ENCODE measurements around the gene RSAD1. TPM values are rescaled to one million over a fixed set of nuclear protein-coding genes. Genes with fewer than 3 reads are reported as not detected.

The RSAD1 gene
- total RNA-seq, 4 donors from 2014 or later: 27.3 to 41.3 (median 30.1) TPM

DNA sequence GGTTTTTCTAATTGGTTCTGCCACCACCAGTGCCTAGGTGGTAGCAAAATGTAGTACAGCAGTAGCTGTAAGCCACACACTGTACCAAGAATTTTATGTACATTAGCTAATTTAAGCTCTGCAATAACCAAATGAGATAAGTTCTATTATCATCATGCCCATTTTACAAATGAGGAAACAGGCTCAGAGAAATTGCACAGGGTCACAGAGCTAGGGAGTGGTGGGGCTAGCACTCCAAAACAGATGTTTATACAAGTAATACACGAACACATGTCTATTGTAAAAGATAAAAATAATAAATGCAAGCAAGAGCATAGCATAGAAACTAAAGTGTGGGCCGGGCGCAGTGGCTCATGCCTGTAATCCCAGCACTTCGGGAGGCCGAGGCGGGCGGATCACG, 13.6 kb downstream of the RSAD1 start:
- no peak for DNase-seq (ENCODE audit: low spot score in 2 of 2)

GRCh38 chr17:50493744-50494143, 15.1 kb downstream of the RSAD1 start:
- no peak overlapping the region for H3K4me3 ChIP-seq
- no peaks in the 10 kb centered on the region for H3K9me3 ChIP-seq
- no peak overlapping the region for H3K27ac ChIP-seq
- TF ChIP-seq CTCF (IDR thresholded peaks at IDR 0.05) (no peak), POLR2AphosphoS5 (IDR thresholded peaks at IDR 0.05) (no peak), EP300 (IDR thresholded peaks at IDR 0.05) (no peak), POLR2A (IDR thresholded peaks at IDR 0.05) (no peak)
- no peaks in the 10 kb centered on the region for H3K36me3 ChIP-seq
- no peaks in the 10 kb centered on the region for H3K27me3 ChIP-seq
- H3K4me1 ChIP-seq: no peaks in the 10 kb centered on the region
- no peak for DNase-seq (ENCODE audit: low spot score in 2 of 2)
- WGBS: 61% methylated on average over 3 of the region's 3 CpGs

More for the DNA sequence above, 13.6 kb downstream of the RSAD1 start:
- H3K4me1 ChIP-seq: peaks cover 13% of the 10 kb centered on the region
- no peaks in the 10 kb centered on the region for H3K36me3 ChIP-seq
- TF ChIP-seq POLR2AphosphoS5 (IDR thresholded peaks at IDR 0.05): no peak
- TF ChIP-seq EP300 (IDR thresholded peaks at IDR 0.05): no peak
- no peak for TF ChIP-seq POLR2A (IDR thresholded peaks at IDR 0.05)
- no peak for TF ChIP-seq CTCF (IDR thresholded peaks at IDR 0.05)
- no peaks in the 10 kb centered on the region for H3K27me3 ChIP-seq
- no peak overlapping the region for H3K27ac ChIP-seq
- no peaks in the 10 kb centered on the region for H3K9me3 ChIP-seq
- H3K4me3 ChIP-seq: no peak overlapping the region
- WGBS: 89% methylated on average over 8 of the region's 8 CpGs

DNA sequence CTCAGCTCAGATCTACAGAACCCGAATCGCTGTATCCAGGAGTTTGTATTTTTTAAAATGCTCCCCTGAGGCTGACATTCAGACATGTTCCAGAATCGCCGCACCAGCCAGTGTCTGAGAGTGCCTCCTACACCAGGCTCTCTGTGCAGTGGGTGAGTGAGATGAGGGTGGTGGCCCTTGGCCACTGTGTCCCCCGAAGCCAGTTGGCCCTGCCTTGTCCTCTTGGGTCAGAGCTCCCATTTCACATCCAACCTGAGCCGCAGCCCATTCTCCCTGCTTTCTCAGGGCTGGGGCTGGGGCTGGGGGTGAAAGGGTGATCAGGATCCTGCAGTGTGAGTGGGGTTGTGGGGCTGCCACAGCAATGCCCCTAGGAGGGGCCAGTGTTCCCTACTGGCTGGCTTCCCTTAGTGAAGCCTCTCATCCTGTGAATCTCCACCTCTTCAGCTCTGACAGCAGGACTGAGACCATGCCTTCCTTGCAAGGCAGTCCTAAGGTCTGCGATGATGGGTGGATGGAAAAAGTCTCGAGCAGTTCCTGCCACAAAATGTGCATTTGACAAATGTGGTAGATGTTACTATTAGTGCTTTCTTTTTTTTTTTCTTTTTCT, 16.7 kb downstream of the RSAD1 start:
- Histone ChIP-seq H3K4me3 (no peak overlapping the region), H3K4me1 (no peaks in the 10 kb centered on the region), H3K27me3 (no peaks in the 10 kb centered on the region), H3K9me3 (no peaks in the 10 kb centered on the region), H3K27ac (no peak overlapping the region), H3K36me3 (no peaks in the 10 kb centered on the region)
- whole genome bisulfite sequencing: 90% methylated on average over 8 of the region's 8 CpGs
- no peak for TF ChIP-seq EP300 (IDR thresholded peaks at IDR 0.05)
- TF ChIP-seq POLR2AphosphoS5 (IDR thresholded peaks at IDR 0.05): no peak
- no peak for TF ChIP-seq CTCF (IDR thresholded peaks at IDR 0.05)
- no peak for TF ChIP-seq POLR2A (IDR thresholded peaks at IDR 0.05)
- DNase-seq (ENCODE audit: low spot score in 2 of 2): no peak

DNA sequence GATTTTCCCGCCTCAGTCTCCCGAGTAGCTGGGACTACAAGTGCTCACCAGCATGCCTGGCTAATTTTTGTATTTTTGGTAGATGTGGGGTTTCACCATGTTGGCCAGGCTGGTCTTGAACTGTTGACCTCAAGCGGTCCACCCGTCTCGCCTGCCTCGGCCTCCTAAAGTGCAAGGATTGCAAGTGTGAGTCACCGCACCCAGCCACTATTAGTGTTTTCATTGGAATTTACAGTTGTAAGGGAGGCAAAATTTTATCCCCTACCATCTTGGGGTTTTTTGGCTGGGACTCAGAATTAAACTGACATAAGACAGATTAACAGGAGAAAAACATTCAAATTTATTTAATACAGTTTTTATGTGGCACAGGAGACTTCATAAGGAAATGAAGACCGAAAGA, 17.3 kb downstream of the RSAD1 start:
- Histone ChIP-seq H3K27me3 (no peaks in the 10 kb centered on the region), H3K9me3 (no peaks in the 10 kb centered on the region), H3K4me1 (no peaks in the 10 kb centered on the region), H3K4me3 (no peak overlapping the region), H3K36me3 (no peaks in the 10 kb centered on the region), H3K27ac (no peak overlapping the region)
- no peak for TF ChIP-seq EP300 (IDR thresholded peaks at IDR 0.05)
- TF ChIP-seq CTCF (IDR thresholded peaks at IDR 0.05): no peak
- no peak for TF ChIP-seq POLR2A (IDR thresholded peaks at IDR 0.05)
- DNase-seq (ENCODE audit: low spot score in 2 of 2): no peak
- WGBS: 97% methylated on average over 8 of the region's 8 CpGs

DNA sequence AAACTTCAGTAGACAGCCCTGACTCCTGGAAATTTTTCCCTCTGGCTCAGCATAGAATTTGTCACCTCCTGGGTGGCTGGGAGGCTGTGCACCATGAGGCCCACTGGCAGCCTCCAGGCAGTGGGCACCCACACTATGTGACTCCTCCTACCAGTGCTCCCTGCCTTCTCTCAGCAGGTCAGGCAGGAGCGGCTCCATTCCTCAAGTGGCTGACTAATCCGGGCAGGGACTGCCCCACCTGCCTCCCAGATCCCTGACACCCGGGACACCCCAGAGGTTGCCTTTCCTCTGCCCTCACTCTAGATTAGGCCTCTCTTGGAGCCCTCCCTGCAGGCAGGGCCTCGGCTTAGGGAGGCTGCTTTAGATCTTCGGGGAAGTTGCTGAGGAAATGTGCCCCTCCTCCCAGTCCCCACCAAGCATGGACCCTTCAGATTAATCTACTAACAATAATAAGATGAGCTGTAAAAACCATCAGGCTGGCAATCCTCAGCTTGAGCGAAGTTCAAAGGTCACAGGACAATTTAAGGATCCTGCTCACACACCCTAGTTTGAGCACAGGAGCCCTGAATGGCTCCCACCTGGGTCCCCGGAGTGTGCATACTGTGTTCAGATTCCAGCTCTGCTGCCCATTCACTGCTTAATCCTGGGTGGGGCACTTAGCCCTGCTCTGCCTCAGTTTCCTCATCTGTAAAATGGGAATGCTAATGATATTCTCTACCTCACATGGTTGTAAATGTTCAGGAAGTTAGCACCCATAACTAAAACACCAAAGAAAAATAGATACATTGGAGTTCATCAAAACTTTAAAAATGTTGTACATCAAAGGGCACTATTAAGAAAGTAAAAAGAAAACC, 19.6 kb downstream of the RSAD1 start:
- H3K27me3 ChIP-seq: no peaks in the 10 kb centered on the region
- TF ChIP-seq POLR2AphosphoS5 (IDR thresholded peaks at IDR 0.05) (no peak), EP300 (IDR thresholded peaks at IDR 0.05) (no peak), POLR2A (IDR thresholded peaks at IDR 0.05) (no peak), CTCF (IDR thresholded peaks at IDR 0.05) (no peak)
- WGBS: 73% methylated on average over 7 of the region's 7 CpGs
- no peak overlapping the region for H3K4me3 ChIP-seq
- H3K4me1 ChIP-seq: no peaks in the 10 kb centered on the region
- H3K27ac ChIP-seq: no peak overlapping the region
- no peaks in the 10 kb centered on the region for H3K9me3 ChIP-seq
- no peak for DNase-seq (ENCODE audit: low spot score in 2 of 2)
- H3K36me3 ChIP-seq: no peaks in the 10 kb centered on the region

Data from suprapubic skin (tissue), 4 donors.